ENCODE measurements around the gene TTLL5. TPM values are rescaled to one million over a fixed set of nuclear protein-coding genes. Genes with fewer than 3 reads are reported as not detected.

Gene TTLL5
- total RNA-seq, 1 donor: 29.5 TPM

DNA sequence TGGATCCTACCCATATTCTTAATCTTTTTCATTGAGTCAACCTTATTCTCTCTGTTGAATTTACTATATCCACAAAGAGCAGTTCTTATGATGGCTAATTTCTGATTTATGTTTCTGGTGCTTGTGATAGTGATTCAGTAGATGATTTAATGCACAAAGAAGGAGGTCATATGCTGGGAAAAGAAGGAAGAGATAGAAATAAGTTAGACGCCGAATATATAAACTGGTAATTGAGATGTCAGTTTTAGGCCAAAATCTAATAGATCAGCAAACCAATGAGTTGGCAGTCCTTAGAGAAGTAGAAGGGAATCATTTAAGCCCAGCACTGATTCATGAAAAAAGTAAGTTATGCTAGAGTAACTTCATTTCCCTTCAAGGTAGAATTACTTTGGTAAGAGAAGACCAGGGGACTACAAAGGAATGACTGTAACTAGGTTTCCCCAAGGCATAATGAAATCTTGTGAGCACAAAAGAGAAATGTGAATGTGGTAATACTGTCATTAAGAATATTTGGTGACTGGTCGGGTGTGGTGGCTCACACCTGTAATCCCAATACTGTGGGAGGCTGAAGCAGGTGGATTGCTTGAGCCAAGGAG lies 188.4 kb downstream of the TTLL5 start:
- TF ChIP-seq, protein P1, sequence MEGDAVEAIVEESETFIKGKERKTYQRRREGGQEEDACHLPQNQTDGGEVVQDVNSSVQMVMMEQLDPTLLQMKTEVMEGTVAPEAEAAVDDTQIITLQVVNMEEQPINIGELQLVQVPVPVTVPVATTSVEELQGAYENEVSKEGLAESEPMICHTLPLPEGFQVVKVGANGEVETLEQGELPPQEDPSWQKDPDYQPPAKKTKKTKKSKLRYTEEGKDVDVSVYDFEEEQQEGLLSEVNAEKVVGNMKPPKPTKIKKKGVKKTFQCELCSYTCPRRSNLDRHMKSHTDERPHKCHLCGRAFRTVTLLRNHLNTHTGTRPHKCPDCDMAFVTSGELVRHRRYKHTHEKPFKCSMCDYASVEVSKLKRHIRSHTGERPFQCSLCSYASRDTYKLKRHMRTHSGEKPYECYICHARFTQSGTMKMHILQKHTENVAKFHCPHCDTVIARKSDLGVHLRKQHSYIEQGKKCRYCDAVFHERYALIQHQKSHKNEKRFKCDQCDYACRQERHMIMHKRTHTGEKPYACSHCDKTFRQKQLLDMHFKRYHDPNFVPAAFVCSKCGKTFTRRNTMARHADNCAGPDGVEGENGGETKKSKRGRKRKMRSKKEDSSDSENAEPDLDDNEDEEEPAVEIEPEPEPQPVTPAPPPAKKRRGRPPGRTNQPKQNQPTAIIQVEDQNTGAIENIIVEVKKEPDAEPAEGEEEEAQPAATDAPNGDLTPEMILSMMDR (IDR thresholded peaks at IDR 0.05; ENCODE audit: insufficient read depth, low read length): no peak
- no peak for DNase-seq (ENCODE audit: low read depth)
- no peak overlapping the region for H3K4me3 ChIP-seq (ENCODE audit: low read depth, low read length)

DNA sequence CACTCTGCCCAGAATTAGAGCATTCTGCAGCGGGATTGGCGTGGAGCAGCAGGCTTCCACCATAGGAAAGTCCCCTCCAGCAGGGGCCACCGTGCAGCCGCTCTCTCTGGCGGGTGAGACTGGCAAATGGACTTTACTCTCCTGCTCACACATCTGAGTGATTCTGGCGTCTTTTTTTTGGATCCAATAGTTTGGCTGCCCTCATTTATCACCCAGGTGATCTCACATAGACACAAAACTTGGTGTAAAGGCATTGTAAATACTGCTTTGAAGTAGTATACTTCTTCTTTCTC lies 190.5 kb downstream of the TTLL5 start:
- no peak overlapping the region for H3K4me3 ChIP-seq (ENCODE audit: low read depth, low read length)
- TF ChIP-seq, protein P1 (IDR thresholded peaks at IDR 0.05; ENCODE audit: insufficient read depth, low read length): no peak
- DNase-seq (ENCODE audit: low read depth): no peak

DNA sequence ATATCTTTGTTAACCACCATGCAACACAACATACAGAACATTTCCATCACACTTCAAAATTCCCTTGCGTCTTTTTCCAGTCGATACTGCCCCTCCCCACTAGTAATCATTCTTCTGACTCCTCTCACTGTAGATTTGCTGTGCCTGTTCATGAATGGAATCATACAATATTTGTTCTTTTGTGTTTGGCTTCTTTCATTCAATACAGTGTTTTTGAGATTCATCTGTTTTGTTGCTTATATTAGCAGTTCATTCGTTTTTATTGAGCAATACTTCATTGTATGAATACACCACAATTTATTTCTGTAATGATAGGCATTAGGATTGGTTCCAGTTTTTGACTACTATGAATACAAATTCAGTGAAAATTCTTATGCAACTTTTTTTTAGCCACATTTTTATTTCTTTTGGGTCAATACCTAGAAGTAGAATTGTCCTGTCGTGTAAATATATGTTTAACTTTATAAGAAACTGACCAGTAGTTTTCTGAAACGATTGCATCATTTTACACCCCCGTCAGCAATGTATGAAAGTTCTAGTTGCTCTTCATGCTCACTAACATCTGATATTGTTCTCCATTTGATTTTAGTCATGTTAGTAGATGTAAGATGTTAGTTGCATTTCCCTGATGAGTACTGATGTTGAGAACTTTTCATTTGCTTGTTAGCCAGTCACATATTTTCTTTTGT lies 193.2 kb downstream of the TTLL5 start:
- DNase-seq (ENCODE audit: low read depth): no peak
- H3K4me3 ChIP-seq (ENCODE audit: low read depth, low read length): no peak overlapping the region

DNA sequence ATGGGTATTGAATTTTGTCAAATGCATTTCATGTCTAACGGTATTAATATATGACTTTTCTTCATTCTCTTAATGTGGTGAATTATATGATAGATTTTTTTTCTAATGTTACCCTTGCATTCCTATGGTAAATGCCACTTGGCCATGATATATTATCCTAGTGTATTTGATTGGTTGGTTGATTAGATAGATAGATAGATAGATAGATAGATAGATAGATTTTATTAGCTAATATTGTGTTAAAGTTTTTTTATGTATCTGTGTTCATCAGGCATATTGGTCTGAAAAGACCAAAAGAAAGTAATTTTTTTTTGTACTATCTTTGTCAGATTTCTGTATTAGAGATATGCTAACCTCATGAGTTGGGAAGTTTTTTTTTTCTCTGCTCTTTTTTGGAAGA lies 196.2 kb downstream of the TTLL5 start:
- no peak overlapping the region for H3K4me3 ChIP-seq (ENCODE audit: low read depth, low read length)
- TF ChIP-seq, protein P1 (IDR thresholded peaks at IDR 0.05; ENCODE audit: insufficient read depth, low read length): no peak
- DNase-seq (ENCODE audit: low read depth): no peak

More for the DNA sequence above, 193.2 kb downstream of the TTLL5 start:
- TF ChIP-seq, protein P1 (IDR thresholded peaks at IDR 0.05; ENCODE audit: insufficient read depth, low read length): no peak

DNA sequence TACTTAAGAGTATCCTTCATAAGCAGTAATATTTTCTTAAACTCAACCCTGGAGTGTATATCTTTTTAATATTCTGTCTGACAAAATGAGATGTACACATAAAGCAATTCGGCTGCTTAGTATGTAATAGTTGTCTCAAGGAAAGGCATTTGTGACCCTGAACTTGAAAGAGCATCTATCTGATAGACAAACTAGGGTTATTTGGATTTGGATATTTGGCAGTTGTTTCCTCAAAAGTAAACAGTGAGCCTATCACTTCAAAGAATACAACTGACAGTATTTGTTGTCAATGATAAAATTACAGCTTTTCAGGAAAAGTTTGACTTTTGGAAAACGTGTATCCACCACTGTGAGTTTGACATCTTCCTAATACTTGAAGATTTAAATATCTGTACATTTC lies 197.3 kb downstream of the TTLL5 start:
- DNase-seq (ENCODE audit: low read depth): no peak
- no peak overlapping the region for H3K4me3 ChIP-seq (ENCODE audit: low read depth, low read length)
- TF ChIP-seq, protein P1 (IDR thresholded peaks at IDR 0.05; ENCODE audit: insufficient read depth, low read length): no peak

DNA sequence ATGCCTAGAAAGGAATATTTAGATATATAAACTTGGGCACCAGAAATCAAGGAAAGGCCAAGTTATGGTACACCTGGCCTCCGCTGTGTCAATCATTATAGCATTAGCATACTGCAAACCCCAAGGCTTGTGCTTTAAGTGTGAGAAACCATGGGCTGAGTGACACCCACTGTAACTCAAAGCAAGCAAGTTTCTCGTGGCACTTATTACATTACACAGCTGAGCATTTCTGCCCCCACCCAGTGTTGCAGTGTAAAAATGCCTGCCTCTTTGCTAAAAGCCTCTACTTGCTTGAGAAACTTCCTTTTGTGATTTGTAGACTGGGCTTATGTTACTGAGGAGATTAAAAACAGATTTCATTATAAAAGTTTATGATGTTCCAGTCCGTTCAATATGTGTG lies 198.7 kb downstream of the TTLL5 start:
- DNase-seq (ENCODE audit: low read depth): no peak
- TF ChIP-seq, protein P1 (IDR thresholded peaks at IDR 0.05; ENCODE audit: insufficient read depth, low read length): no peak
- H3K4me3 ChIP-seq (ENCODE audit: low read depth, low read length): no peak overlapping the region

All from fibroblast of the aortic adventitia (primary cell).